ENCODE measurements around the gene CPNE6. TPM values are rescaled to one million over a fixed set of nuclear protein-coding genes. Genes with fewer than 3 reads are reported as not detected.

Gene CPNE6
- total and polyA plus RNA-seq, 2 of the 13 experiments (the other 11 are each of a cell fraction or from before 2014, with no cell fraction given) = not detected

- peak; percentile 92 for TF ChIP-seq ZNF687 (CRISPR knock-in tag; IDR thresholded peaks at IDR 0.05)
- TF ChIP-seq IRF2 (CRISPR knock-in tag; IDR thresholded peaks at IDR 0.05) = peak; percentile 97
- no peak for TF ChIP-seq MAFG (CRISPR knock-in tag; IDR thresholded peaks at IDR 0.05)
- TF ChIP-seq TAF15 (IDR thresholded peaks at IDR 0.05; ENCODE audit: low read depth, low read length, poor library complexity, severe bottlenecking) = peak; percentile 96
- peak; percentile 99 for TF ChIP-seq SP5 (CRISPR knock-in tag; IDR thresholded peaks at IDR 0.05; ENCODE audit: borderline replicate concordance, low read depth)
- peak; percentile 93 for TF ChIP-seq GABPB1 (CRISPR knock-in tag; IDR thresholded peaks at IDR 0.05)
- no peak for TF ChIP-seq ZNF549 (CRISPR knock-in tag; IDR thresholded peaks at IDR 0.05)
- no peak for TF ChIP-seq LCORL (IDR thresholded peaks at IDR 0.05)
- TF ChIP-seq LCORL (CRISPR knock-in tag; IDR thresholded peaks at IDR 0.05) = no peak
- TF ChIP-seq CSRNP1 (CRISPR knock-in tag; IDR thresholded peaks at IDR 0.05) = peak; percentile 99
- no peak for TF ChIP-seq NBN (conservative IDR thresholded peaks at IDR 0.05)
- no peak for TF ChIP-seq GPBP1L1 (CRISPR knock-in tag; IDR thresholded peaks at IDR 0.05)
- peak; percentile 83; the same call in 1 of the 2 replicates for TF ChIP-seq CEBPB (IDR thresholded peaks at IDR 0.05; ENCODE audit: borderline replicate concordance, low read depth, low read length)
- TF ChIP-seq ARID3A (IDR thresholded peaks at IDR 0.05; ENCODE audit: low read depth, low read length) = peak; percentile 4; the same call in 1 of the 2 replicates
- peak; percentile 65; the same call in 1 of the 2 replicates for TF ChIP-seq ZNF335 (CRISPR knock-in tag; IDR thresholded peaks at IDR 0.05)
- peak; percentile 89 for TF ChIP-seq RFX5 (IDR thresholded peaks at IDR 0.05; ENCODE audit: low read depth, low read length)
- TF ChIP-seq ZNF713 (CRISPR knock-in tag; IDR thresholded peaks at IDR 0.05) = no peak
- TF ChIP-seq PCBP1 (IDR thresholded peaks at IDR 0.05; ENCODE audit: borderline replicate concordance, low read depth, low read length) = peak; percentile 93
- peak; percentile 99 for TF ChIP-seq IRF9 (CRISPR knock-in tag; IDR thresholded peaks at IDR 0.05; ENCODE audit: borderline replicate concordance)
- peak; percentile 94 for TF ChIP-seq ZNF317 (CRISPR knock-in tag; IDR thresholded peaks at IDR 0.05)
Measured at GRCh38 chr14:24114532-24115421, 43.4 kb downstream of the CPNE6 start, which contains the start of the genes DCAF11 and NRL (continued).

All from HepG2 (cell line).